OCI-LY3 (cell line): ENCODE results near the gene C10orf90.

ENCODE experiments used
- H2AFZ ChIP-seq: fragments of 200-600, 300-600 bp; shearing (Covaris generic); 2 replicates; pipeline ENCODE4 v1.6.0; 2014; ENCODE audit warnings: antibody characterized with exemption, low read depth, low read length
- H3K27ac ChIP-seq: fragments of 200-600, 300-600 bp; sonication (generic); 2 replicates; pipeline ENCODE4 v1.5.1; 2014; ENCODE audit warnings: mild to moderate bottlenecking, low read length, moderate library complexity, mixed read lengths
- H3K27me3 ChIP-seq: fragments of 200-600, 300-600 bp; sonication (generic); 2 replicates; pipeline ENCODE4 v1.6.1; 2014; ENCODE audit warnings: low read depth, low read length, mixed read lengths
- H3K36me3 ChIP-seq: fragments of 200-600, 300-600 bp; sonication (generic); replicated peaks from 2 replicates; pipeline ENCODE3; 2014; ENCODE audit warnings: low read depth, low read length, mixed read lengths
- H3K4me1 ChIP-seq: fragments of 300-600, 200-600 bp; sonication (generic); 2 replicates; pipeline ENCODE4 v1.6.1; 2014; ENCODE audit warnings: low read length, mixed read lengths
- H3K4me2 ChIP-seq: fragments of 200-600, 300-600 bp; sonication (generic); 2 replicates; pipeline ENCODE4 v1.6.1; 2014; ENCODE audit warnings: low read length, mixed read lengths
- H3K4me3 ChIP-seq: fragments of 300-600, 200-600 bp; sonication (generic); 2 replicates; pipeline ENCODE4 v1.5.1; 2014; ENCODE audit warnings: antibody characterized with exemption, mild to moderate bottlenecking, low read length, moderate library complexity
- H3K79me2 ChIP-seq: fragments of 300-600, 200-600 bp; shearing (Covaris generic); 2 replicates; pipeline ENCODE4 v1.6.1; 2014; ENCODE audit warnings: mild to moderate bottlenecking, low read length, mixed read lengths
- H3K9ac ChIP-seq: fragments of 300-600, 200-600 bp; shearing (Covaris generic); 2 replicates; pipeline ENCODE4 v1.6.0; 2014; ENCODE audit warnings: mild to moderate bottlenecking, low read length, moderate library complexity
- H3K9me3 ChIP-seq: fragments of 200-600, 300-600 bp; shearing (Covaris generic); 2 replicates; pipeline ENCODE4 v1.6.1; 2014; ENCODE audit warnings: low read length, mixed read lengths; ENCODE audit not compliant: insufficient read depth
- H4K20me1 ChIP-seq: fragments of 200-600, 300-600 bp; sonication (generic); 2 replicates; pipeline ENCODE4 v1.6.1; 2016; ENCODE audit warnings: low read length, mixed read lengths; ENCODE audit not compliant: insufficient read depth
- CTCF ChIP-seq: fragments of 200-600, 300-600 bp; sonication (generic); IDR thresholded peaks from 2 replicates; pipeline ENCODE4 v1.5.1; 2014; ENCODE audit warnings: antibody characterized with exemption, low read length, low read depth
- EZH2phosphoT487 ChIP-seq: fragments of 200-600 bp; shearing (Covaris generic); IDR thresholded peaks from 2 replicates; pipeline ENCODE4 v1.6.1; 2018; ENCODE audit warnings: antibody characterized with exemption, mixed run types, low read depth

C10orf90 gene

GRCh38 chr10:126569513-126570244 lies 100.8 kb downstream of the C10orf90 start:
- Histone ChIP-seq H3K4me2 (no peak overlapping the region), H2AFZ (no peak overlapping the region), H3K27ac (no peak overlapping the region), H3K4me1 (no peaks in the 10 kb centered on the region), H3K9ac (no peak overlapping the region), H3K9me3 (no peaks in the 10 kb centered on the region), H3K36me3 (no peaks in the 10 kb centered on the region), H3K79me2 (no peaks in the 10 kb centered on the region), H3K27me3 (no peaks in the 10 kb centered on the region), H3K4me3 (no peak overlapping the region), H4K20me1 (no peaks in the 10 kb centered on the region)
- TF ChIP-seq CTCF (no peak), EZH2phosphoT487 (no peak)

DNA sequence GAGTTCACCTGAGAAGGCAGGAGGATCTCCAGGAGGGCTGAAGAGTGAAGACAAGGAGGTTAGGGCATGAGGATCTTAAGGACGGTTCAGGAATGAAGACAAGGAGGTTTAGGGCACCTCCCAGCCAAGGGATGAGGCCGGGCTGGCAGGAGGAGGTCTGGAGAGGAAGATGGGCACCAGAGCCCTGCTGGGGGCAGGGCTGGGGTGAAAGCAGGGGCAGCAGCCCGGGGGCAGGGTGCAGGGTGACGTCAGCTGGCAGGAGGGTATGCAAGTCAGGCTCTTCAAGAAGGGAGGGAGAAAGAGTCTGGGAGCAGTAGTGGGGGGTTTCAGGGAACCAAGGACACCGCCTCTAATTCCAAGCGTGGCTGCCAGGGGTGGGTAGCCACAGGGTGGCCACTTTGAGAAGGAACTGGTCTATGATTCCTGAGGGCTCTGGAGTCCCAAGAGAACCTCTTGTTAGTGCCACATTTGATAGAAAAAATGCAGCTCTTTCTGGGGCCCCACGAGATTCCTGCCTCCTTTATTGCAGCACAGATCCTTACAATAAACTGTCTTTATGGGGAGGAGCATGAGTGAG lies 101.6 kb downstream of the C10orf90 start:
- Histone ChIP-seq H3K4me2 (no peak overlapping the region), H3K9me3 (no peaks in the 10 kb centered on the region), H3K79me2 (no peaks in the 10 kb centered on the region), H4K20me1 (no peaks in the 10 kb centered on the region), H3K9ac (no peak overlapping the region), H3K4me3 (no peak overlapping the region), H3K4me1 (no peaks in the 10 kb centered on the region), H3K36me3 (no peaks in the 10 kb centered on the region), H3K27me3 (no peaks in the 10 kb centered on the region), H2AFZ (no peak overlapping the region), H3K27ac (no peak overlapping the region)
- TF ChIP-seq EZH2phosphoT487 (no peak), CTCF (no peak)

- no peaks in the 10 kb centered on the region for H3K79me2 ChIP-seq
- H3K9me3 ChIP-seq: no peaks in the 10 kb centered on the region
- H3K4me1 ChIP-seq: no peaks in the 10 kb centered on the region
- no peak overlapping the region for H3K27ac ChIP-seq
- H3K9ac ChIP-seq: no peak overlapping the region
- H3K36me3 ChIP-seq: no peaks in the 10 kb centered on the region
- H3K4me3 ChIP-seq: no peak overlapping the region
- H3K4me2 ChIP-seq: no peak overlapping the region
- H3K27me3 ChIP-seq: no peaks in the 10 kb centered on the region
- TF ChIP-seq EZH2phosphoT487 (no peak), CTCF (no peak)
- no peak overlapping the region for H2AFZ ChIP-seq
- H4K20me1 ChIP-seq: no peaks in the 10 kb centered on the region
These were observed 104.6 kb downstream of the C10orf90 start for GRCh38 chr10:126565871-126566270.

- Histone ChIP-seq H2AFZ (no peak overlapping the region), H3K9ac (no peak overlapping the region), H3K9me3 (no peaks in the 10 kb centered on the region), H3K36me3 (no peaks in the 10 kb centered on the region), H4K20me1 (no peaks in the 10 kb centered on the region), H3K4me3 (no peak overlapping the region), H3K4me2 (no peak overlapping the region), H3K27ac (no peak overlapping the region), H3K79me2 (no peaks in the 10 kb centered on the region), H3K4me1 (no peaks in the 10 kb centered on the region), H3K27me3 (no peaks in the 10 kb centered on the region)
- TF ChIP-seq CTCF: no peak
- no peak for TF ChIP-seq EZH2phosphoT487
These were observed 105.1 kb downstream of the C10orf90 start for GRCh38 chr10:126565441-126565840.
